ENCODE results near the gene FLNC. TPM values are rescaled to one million over a fixed set of nuclear protein-coding genes. Genes with fewer than 3 reads are reported as not detected.

The FLNC gene
- total RNA-seq, 2 experiments from 2014 or later, result 0.14 to 0.16 TPM

- H3K27me3 Mint-ChIP-seq, result peaks cover 11% of the 10 kb centered on the region
- no peaks in the 10 kb centered on the region for H3K36me3 Mint-ChIP-seq (ENCODE audit: low read depth)
- intact Hi-C loops (cut with micrococcal nuclease), result no loop called here
- H3K27ac Mint-ChIP-seq, result no peak overlapping the region
- no peak overlapping the region for H3K4me3 Mint-ChIP-seq
- no peak for DNase-seq
- no peaks in the 10 kb centered on the region for H3K9me3 Mint-ChIP-seq
- TF ChIP-seq CTCF (IDR thresholded peaks at IDR 0.05), result no peak
- ChIA-PET CTCF (no interaction called here), POLR2A (interaction anchor here (0.9 kb wide), 1 partner anchor 21 kb away, joined by 3 read pairs; no protein-coding TSS in a partner anchor)
- peak; percentile 14 for ATAC-seq
- no peaks in the 10 kb centered on the region for H3K4me1 Mint-ChIP-seq (ENCODE audit: low read depth)
Measured at GRCh38 chr7:128890306-128891109, 60.3 kb downstream of the FLNC start.

DNA sequence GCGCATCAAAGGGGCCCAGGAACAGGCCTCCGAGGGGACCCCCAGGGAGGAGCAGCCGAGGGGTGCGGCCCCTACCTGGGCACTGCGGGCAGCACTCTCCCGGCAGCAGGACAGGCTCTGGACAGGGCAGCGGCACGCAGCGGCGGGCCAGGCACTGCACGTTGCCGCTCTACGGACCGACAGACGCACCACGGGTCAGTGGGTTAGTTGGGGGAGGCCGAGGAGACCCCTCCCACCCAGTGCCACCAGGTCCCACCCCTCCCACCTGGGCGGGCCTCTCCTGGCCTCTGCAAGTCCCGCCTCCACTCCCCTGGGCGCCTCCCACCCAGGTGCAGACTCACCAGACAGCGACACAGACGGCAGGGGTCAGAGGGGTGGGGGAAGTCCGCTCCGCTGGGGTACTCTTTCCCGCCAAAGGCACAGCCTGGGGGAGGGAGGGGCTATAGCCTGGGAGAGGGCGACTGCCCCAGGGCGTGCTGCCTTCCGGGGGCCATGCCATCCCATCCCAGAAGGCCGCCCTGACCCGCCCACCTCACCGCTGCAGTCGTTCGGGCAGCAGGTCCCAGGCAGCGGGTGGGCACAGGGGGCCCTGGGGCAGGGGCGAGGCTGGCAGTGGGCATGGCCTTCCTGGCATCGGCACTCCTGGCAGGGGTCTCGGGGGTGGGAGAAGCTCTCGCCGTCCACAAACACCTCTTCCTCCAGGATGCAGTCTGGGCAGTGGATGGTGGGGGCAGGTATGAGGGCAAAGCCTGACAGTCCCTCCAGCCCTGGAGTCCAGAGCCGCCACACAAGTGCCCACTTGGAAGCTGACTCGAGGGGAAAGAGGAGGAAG is 61.1 kb downstream of the FLNC start:
- no peaks in the 10 kb centered on the region for H3K9me3 Mint-ChIP-seq
- CTCF ChIA-PET, result interaction anchor here (1.8 kb wide), 1 partner anchor 8 kb away, joined by 9 read pairs; no protein-coding TSS in a partner anchor
- intact Hi-C loops (cut with micrococcal nuclease), result no loop called here
- TF ChIP-seq CTCF (IDR thresholded peaks at IDR 0.05), result no peak
- H3K4me1 Mint-ChIP-seq (ENCODE audit: low read depth), result no peaks in the 10 kb centered on the region
- no peak overlapping the region for H3K4me3 Mint-ChIP-seq
- peaks cover 9% of the 10 kb centered on the region for H3K27me3 Mint-ChIP-seq
- no peaks in the 10 kb centered on the region for H3K36me3 Mint-ChIP-seq (ENCODE audit: low read depth)
- H3K27ac Mint-ChIP-seq, result no peak overlapping the region
- POLR2A ChIA-PET, result interaction anchor here (1.0 kb wide), 1 partner anchor 51 kb away, joined by 3 read pairs; no protein-coding TSS in a partner anchor
- ATAC-seq (peak; percentile 68), DNase-seq (peak; percentile 33)

DNA sequence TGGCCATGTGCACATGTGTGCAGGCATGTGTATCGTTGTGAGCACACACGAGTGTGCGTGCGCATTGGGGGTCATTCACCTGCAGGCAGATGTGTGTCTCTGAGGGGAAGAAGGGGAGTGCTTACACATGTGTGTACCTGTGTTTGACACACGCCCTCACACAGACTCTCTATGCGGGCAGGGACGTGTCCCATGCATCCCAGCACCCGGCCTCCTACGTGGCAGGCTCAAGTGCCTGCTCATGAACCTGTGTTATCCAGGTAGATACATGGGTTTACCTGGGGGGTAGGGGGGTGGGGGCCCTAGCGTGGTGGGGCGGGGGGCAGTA is 61.7 kb downstream of the FLNC start:
- Mint-ChIP-seq H3K9me3 (no peaks in the 10 kb centered on the region), H3K4me1 (ENCODE audit: low read depth) (no peaks in the 10 kb centered on the region), H3K27me3 (peaks cover 9% of the 10 kb centered on the region), H3K27ac (no peak overlapping the region), H3K4me3 (no peak overlapping the region), H3K36me3 (ENCODE audit: low read depth) (no peaks in the 10 kb centered on the region)
- DNase-seq (no peak), ATAC-seq (no peak)
- intact Hi-C loops (cut with micrococcal nuclease), result no loop called here
- CTCF ChIA-PET, result interaction anchor here (1.8 kb wide), 1 partner anchor 9 kb away, joined by 9 read pairs; no protein-coding TSS in a partner anchor
- POLR2A ChIA-PET, result interaction anchor here (1.0 kb wide), 1 partner anchor 50 kb away, joined by 3 read pairs; no protein-coding TSS in a partner anchor
- no peak for TF ChIP-seq CTCF (IDR thresholded peaks at IDR 0.05)

DNA sequence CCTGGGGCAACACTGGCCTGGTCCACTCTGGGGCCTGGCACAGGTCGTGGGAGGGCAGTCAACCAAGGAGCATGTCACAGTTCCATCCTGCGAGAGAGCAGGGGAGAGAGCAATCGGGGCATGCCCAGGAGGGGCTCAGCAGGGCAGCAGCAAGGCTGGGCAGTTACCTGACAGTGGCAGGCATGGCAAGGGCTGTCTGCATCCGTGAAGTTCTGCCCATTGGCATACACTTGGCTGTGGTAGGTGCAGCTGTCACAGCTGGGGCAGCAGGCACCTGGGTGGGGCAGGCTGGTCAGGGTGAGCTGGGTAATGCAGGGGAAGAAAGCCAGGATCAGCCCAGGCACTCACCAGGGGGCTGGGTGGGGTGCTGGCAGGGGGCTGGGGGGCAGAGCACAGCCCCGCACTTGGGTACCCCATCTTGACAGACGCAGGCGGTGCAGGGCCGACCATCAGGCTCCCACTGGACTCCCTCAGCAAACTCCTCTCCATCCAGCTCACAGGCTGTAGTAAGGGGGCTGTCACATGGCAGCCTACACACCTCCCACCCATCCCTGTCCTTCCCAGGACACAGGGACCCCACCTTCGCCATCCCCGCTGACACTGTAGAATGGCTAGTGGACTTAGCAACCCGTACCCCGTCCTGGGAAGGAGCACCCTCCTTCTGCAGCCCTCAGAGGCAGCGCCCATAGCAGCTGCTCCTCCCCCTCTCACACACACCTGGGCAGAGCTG is 62.5 kb downstream of the FLNC start:
- Mint-ChIP-seq H3K9me3 (no peaks in the 10 kb centered on the region), H3K27me3 (peaks cover 9% of the 10 kb centered on the region), H3K36me3 (ENCODE audit: low read depth) (no peaks in the 10 kb centered on the region), H3K27ac (no peak overlapping the region), H3K4me3 (no peak overlapping the region), H3K4me1 (ENCODE audit: low read depth) (no peaks in the 10 kb centered on the region)
- DNase-seq (no peak), ATAC-seq (no peak)
- no peak for TF ChIP-seq CTCF (IDR thresholded peaks at IDR 0.05)
- CTCF ChIA-PET, result interaction anchor here (1.8 kb wide), 1 partner anchor 10 kb away, joined by 9 read pairs; no protein-coding TSS in a partner anchor
- POLR2A ChIA-PET, result no interaction called here
- intact Hi-C loops (cut with micrococcal nuclease), result no loop called here
